ENCODE results near the gene PHACTR4. TPM values are rescaled to one million over a fixed set of nuclear protein-coding genes. Genes with fewer than 3 reads are reported as not detected.

PHACTR4 gene
- total and polyA plus RNA-seq, 2 of the 8 experiments (the other 6 are each of a cell fraction or from before 2014, with no cell fraction given) = 23.7 to 57.8 TPM

GRCh38 chr1:28439320-28439719 is 69.8 kb downstream of the PHACTR4 start (continued):
- TF ChIP-seq CTCF (IDR thresholded peaks at IDR 0.05; ENCODE audit: control extremely low read depth in 1 of 3, insufficient read depth in 1 of 3, low read depth in 1 of 3, low read length in 3 of 3) (no peak), SIX5 (IDR thresholded peaks at IDR 0.05; ENCODE audit: low read depth, low read length) (no peak)
- TF ChIP-seq, protein P1, sequence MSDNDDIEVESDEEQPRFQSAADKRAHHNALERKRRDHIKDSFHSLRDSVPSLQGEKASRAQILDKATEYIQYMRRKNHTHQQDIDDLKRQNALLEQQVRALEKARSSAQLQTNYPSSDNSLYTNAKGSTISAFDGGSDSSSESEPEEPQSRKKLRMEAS (IDR thresholded peaks at IDR 0.05) = no peak

All from H1 (cell line).